ENCODE results near the gene TMEM44.

- TF ChIP-seq CTCF (IDR thresholded peaks at IDR 0.05): no peak
- no peak for TF ChIP-seq POLR2A (IDR thresholded peaks at IDR 0.05)
These were observed 25.4 kb upstream of the TMEM44 start for GRCh38 chr3:194658477-194659242.
